Stimulated activated CD4-positive, alpha-beta T cell treated with anti-CD3 and anti-CD28 coated beads, TNF-alpha, amount 100 ng/mL, for 24 hours (primary cell): Measurements from ENCODE around the gene CYP2A6.

Experiments
- DNase-seq, 3 experiments: peaks; one replicate each; pipeline ENCODE4 v3.0.0-alpha.2; 2020; ENCODE audit warnings: low read depth in 3 of 3

Gene CYP2A6

GRCh38 chr19:40802300-40803169 lies 47.7 kb downstream of the CYP2A6 start:
- DNase-seq: no peak

- no peak for DNase-seq
Observed at GRCh38 chr19:40801426-40802299, 48.6 kb downstream of the CYP2A6 start.

GRCh38 chr19:40800997-40801377 lies 49.3 kb downstream of the CYP2A6 start:
- DNase-seq: no peak

- DNase-seq: no peak
Observed at GRCh38 chr19:40800339-40800996, 49.8 kb downstream of the CYP2A6 start.

GRCh38 chr19:40799558-40800338 lies 50.5 kb downstream of the CYP2A6 start:
- DNase-seq: no peak

- peak; percentile 100 for DNase-seq
Observed at GRCh38 chr19:40798683-40799557, 51.3 kb downstream of the CYP2A6 start, which contains the start of gene EGLN2. Gene EGLN2, plus strand, starts transcription at chr19:40799191. Its CDS starts 1,382 bp downstream, at chr19:40800573.

GRCh38 chr19:40797963-40798682 lies 52.1 kb downstream of the CYP2A6 start:
- peak in 2 of 3 experiments; percentile 41 to 67 for DNase-seq

GRCh38 chr19:40797166-40797962 lies 52.9 kb downstream of the CYP2A6 start:
- DNase-seq: no peak
